GM18499 (cell line): ENCODE results near the gene PEAK1.
"Not testable (repeated sequence)": the region's sequence is repeated elsewhere in the genome, so short reads cannot be mapped to it uniquely, and the experiment has no call there.

ENCODE experiments used
- ATAC-seq: cut with Tn5 transposase; IDR thresholded peaks from one replicate; pipeline ENCODE4 v1.9.1; 2021; ENCODE audit warnings: moderate number of reproducible peaks; ENCODE audit not compliant: insufficient read depth, unreplicated experiment

Gene PEAK1

GRCh38 chr15:77409259-77410156 is 10.4 kb downstream of the PEAK1 start:
- no peak for ATAC-seq

GRCh38 chr15:77406846-77407245 is 13.1 kb downstream of the PEAK1 start:
- no peak for ATAC-seq

GRCh38 chr15:77406173-77406759 is 13.6 kb downstream of the PEAK1 start:
- ATAC-seq = not testable (repeated sequence)

GRCh38 chr15:77402740-77403379 is 17.0 kb downstream of the PEAK1 start:
- no peak for ATAC-seq

- no peak for ATAC-seq
Measured at GRCh38 chr15:77400258-77400657, 19.6 kb downstream of the PEAK1 start.

GRCh38 chr15:77398927-77399326 is 21.0 kb downstream of the PEAK1 start:
- no peak for ATAC-seq

- ATAC-seq = no peak
Measured at GRCh38 chr15:77396692-77397091, 23.2 kb downstream of the PEAK1 start.

- ATAC-seq = no peak
Measured at GRCh38 chr15:77395013-77395774, 24.7 kb downstream of the PEAK1 start.

GRCh38 chr15:77393471-77393840 is 26.4 kb downstream of the PEAK1 start:
- ATAC-seq = no peak

GRCh38 chr15:77392762-77393470 is 27.0 kb downstream of the PEAK1 start:
- ATAC-seq = no peak

GRCh38 chr15:77391372-77391951 is 28.4 kb downstream of the PEAK1 start:
- ATAC-seq = no peak

GRCh38 chr15:77387365-77388105 is 32.4 kb downstream of the PEAK1 start:
- ATAC-seq = no peak

GRCh38 chr15:77386626-77387025 is 33.3 kb downstream of the PEAK1 start:
- ATAC-seq = no peak

GRCh38 chr15:77384589-77385359 is 35.1 kb downstream of the PEAK1 start:
- no peak for ATAC-seq

GRCh38 chr15:77384086-77384485 is 35.8 kb downstream of the PEAK1 start:
- no peak for ATAC-seq

GRCh38 chr15:77380033-77380432 is 39.9 kb downstream of the PEAK1 start:
- ATAC-seq = no peak

GRCh38 chr15:77376770-77377169 is 43.1 kb downstream of the PEAK1 start:
- ATAC-seq = no peak

GRCh38 chr15:77375133-77375532 is 44.8 kb downstream of the PEAK1 start:
- ATAC-seq = no peak
